Measurements from ENCODE around the gene DHCR7. TPM values are rescaled to one million over a fixed set of nuclear protein-coding genes. Genes with fewer than 3 reads are reported as not detected.

Gene DHCR7
- total and polyA plus RNA-seq, 2 experiments from 2014 or later, result 140 to 303 TPM

DNA sequence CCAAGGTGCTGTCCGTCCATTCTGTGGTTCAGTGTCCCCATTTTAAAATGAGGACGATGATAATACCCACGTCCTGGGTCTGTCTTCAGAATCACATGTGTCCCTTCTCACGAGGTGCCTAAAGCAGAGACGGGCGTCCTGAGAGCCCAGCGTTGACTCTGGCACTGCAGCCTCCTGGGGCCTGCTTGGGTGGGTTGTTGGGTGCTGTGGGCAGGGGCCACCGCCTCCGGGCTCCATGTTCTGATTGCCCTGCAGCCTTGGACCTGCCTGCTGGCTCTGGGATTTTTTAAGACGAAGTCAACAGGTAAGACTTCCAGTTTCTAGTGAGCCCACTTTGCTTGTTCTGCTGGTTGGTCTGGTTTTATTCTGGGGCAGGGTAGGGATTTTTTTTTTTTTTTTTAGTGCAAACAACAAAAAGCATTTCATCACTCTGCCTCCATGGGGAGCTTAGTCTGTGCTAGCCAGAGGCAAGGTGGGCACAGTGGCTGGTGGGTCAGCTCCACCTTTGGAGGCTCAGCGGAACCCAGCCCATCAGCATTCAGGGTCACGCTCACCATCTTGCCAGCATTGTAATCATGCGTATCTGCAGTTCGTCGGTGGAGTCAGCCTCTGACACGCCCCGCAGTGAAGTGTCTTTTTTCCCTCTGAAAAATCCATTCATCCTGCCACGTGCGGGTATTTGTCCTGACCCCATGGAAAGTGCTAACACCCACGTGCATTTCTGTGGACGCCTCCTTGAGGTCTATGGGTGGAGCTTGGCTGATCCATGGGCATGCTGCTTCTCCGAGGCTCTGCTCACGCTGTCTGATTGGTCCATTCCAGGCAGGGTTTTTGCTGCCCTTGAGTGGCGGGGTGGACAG, 33.1 kb upstream of the DHCR7 start:
- H3K4me3 ChIP-seq, result no peak overlapping the region
- H3K9me2 ChIP-seq (replicated peaks; ENCODE audit: insufficient read depth), result no peaks in the 10 kb centered on the region
- TF ChIP-seq EZH2 (IDR thresholded peaks at IDR 0.05; ENCODE audit: borderline replicate concordance), result no peak
- TF ChIP-seq EZH2phosphoT487 (IDR thresholded peaks at IDR 0.05; ENCODE audit: low read depth, severe bottlenecking, unreplicated experiment), result no peak
- TF ChIP-seq, protein P1, sequence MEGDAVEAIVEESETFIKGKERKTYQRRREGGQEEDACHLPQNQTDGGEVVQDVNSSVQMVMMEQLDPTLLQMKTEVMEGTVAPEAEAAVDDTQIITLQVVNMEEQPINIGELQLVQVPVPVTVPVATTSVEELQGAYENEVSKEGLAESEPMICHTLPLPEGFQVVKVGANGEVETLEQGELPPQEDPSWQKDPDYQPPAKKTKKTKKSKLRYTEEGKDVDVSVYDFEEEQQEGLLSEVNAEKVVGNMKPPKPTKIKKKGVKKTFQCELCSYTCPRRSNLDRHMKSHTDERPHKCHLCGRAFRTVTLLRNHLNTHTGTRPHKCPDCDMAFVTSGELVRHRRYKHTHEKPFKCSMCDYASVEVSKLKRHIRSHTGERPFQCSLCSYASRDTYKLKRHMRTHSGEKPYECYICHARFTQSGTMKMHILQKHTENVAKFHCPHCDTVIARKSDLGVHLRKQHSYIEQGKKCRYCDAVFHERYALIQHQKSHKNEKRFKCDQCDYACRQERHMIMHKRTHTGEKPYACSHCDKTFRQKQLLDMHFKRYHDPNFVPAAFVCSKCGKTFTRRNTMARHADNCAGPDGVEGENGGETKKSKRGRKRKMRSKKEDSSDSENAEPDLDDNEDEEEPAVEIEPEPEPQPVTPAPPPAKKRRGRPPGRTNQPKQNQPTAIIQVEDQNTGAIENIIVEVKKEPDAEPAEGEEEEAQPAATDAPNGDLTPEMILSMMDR (IDR thresholded peaks at IDR 0.05; ENCODE audit: poor library complexity), result no peak
- no peak overlapping the region for H3K4me2 ChIP-seq
- WGBS (ENCODE audit: low lambda C conversion rate, missing lambda C conversion rate), result 83% methylated on average over 24 of the region's 24 CpGs
- no peaks in the 10 kb centered on the region for H3K79me2 ChIP-seq
- no peak overlapping the region for H2AFZ ChIP-seq
- H3K27ac ChIP-seq, result no peak overlapping the region
- H3K9me3 ChIP-seq (ENCODE audit: low read depth), result no peaks in the 10 kb centered on the region
- H3K4me1 ChIP-seq (ENCODE audit: insufficient read depth), result peaks cover 4% of the 10 kb centered on the region
- no peak for DNase-seq (ENCODE audit: low spot score)
- H3K27me3 ChIP-seq, result no peaks in the 10 kb centered on the region
- no peaks in the 10 kb centered on the region for H4K20me1 ChIP-seq (ENCODE audit: insufficient read depth, poor library complexity, severe bottlenecking)
- H3K36me3 ChIP-seq (replicated peaks; ENCODE audit: insufficient read depth, low read depth), result no peaks in the 10 kb centered on the region

DNA sequence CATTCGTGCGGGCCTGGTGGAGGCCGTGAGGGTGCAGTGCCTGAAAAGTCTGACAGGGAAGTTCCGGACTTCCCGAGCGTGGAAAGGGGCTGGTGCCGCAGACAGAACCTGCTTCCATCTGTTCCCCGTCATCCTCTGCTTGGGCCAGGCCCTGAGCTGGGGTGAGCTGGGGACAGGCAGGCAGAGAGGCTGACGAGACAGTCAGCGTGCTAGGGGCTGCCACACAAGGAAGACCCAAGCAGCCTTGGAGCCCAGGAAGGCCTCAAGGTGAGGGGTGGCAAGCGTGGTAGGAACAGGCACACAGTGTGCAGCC, 30.3 kb upstream of the DHCR7 start:
- no peaks in the 10 kb centered on the region for H3K9me2 ChIP-seq (replicated peaks; ENCODE audit: insufficient read depth)
- H3K4me3 ChIP-seq, result no peak overlapping the region
- no peak overlapping the region for H3K4me2 ChIP-seq
- peaks cover 4% of the 10 kb centered on the region for H3K4me1 ChIP-seq (ENCODE audit: insufficient read depth)
- DNase-seq (ENCODE audit: low spot score), result no peak
- H3K27me3 ChIP-seq, result no peaks in the 10 kb centered on the region
- H3K27ac ChIP-seq, result no peak overlapping the region
- H3K9me3 ChIP-seq (ENCODE audit: low read depth), result no peaks in the 10 kb centered on the region
- H3K36me3 ChIP-seq (replicated peaks; ENCODE audit: insufficient read depth, low read depth), result no peaks in the 10 kb centered on the region
- TF ChIP-seq EZH2 (IDR thresholded peaks at IDR 0.05; ENCODE audit: borderline replicate concordance) (no peak), EZH2phosphoT487 (IDR thresholded peaks at IDR 0.05; ENCODE audit: low read depth, severe bottlenecking, unreplicated experiment) (no peak)
- TF ChIP-seq, protein P1 (IDR thresholded peaks at IDR 0.05; ENCODE audit: poor library complexity), result no peak
- H4K20me1 ChIP-seq (ENCODE audit: insufficient read depth, poor library complexity, severe bottlenecking), result no peaks in the 10 kb centered on the region
- H2AFZ ChIP-seq, result no peak overlapping the region
- no peaks in the 10 kb centered on the region for H3K79me2 ChIP-seq
- 97% methylated on average over 11 of the region's 11 CpGs for WGBS (ENCODE audit: low lambda C conversion rate, missing lambda C conversion rate)

- DNase-seq (ENCODE audit: low spot score), result no peak
- H3K4me2 ChIP-seq, result no peak overlapping the region
- H3K9me2 ChIP-seq (replicated peaks; ENCODE audit: insufficient read depth), result no peaks in the 10 kb centered on the region
- no peak overlapping the region for H2AFZ ChIP-seq
- no peak overlapping the region for H3K4me3 ChIP-seq
- 84% methylated on average over 25 of the region's 25 CpGs for WGBS (ENCODE audit: low lambda C conversion rate, missing lambda C conversion rate)
- H4K20me1 ChIP-seq (ENCODE audit: insufficient read depth, poor library complexity, severe bottlenecking), result no peaks in the 10 kb centered on the region
- H3K36me3 ChIP-seq (replicated peaks; ENCODE audit: insufficient read depth, low read depth), result no peaks in the 10 kb centered on the region
- H3K79me2 ChIP-seq, result no peaks in the 10 kb centered on the region
- peaks cover 4% of the 10 kb centered on the region for H3K4me1 ChIP-seq (ENCODE audit: insufficient read depth)
- no peaks in the 10 kb centered on the region for H3K27me3 ChIP-seq
- no peaks in the 10 kb centered on the region for H3K9me3 ChIP-seq (ENCODE audit: low read depth)
- H3K27ac ChIP-seq, result no peak overlapping the region
- TF ChIP-seq, protein P1 (IDR thresholded peaks at IDR 0.05; ENCODE audit: poor library complexity), result no peak
- TF ChIP-seq EZH2 (IDR thresholded peaks at IDR 0.05; ENCODE audit: borderline replicate concordance), result no peak
- no peak for TF ChIP-seq EZH2phosphoT487 (IDR thresholded peaks at IDR 0.05; ENCODE audit: low read depth, severe bottlenecking, unreplicated experiment)
These were observed 29.7 kb upstream of the DHCR7 start for GRCh38 chr11:71477641-71478527.

Data from hepatocyte (in vitro differentiated cells).